Fibroblast of villous mesenchyme (primary cell): ENCODE results near the gene MMP3. TPM values are rescaled to one million over a fixed set of nuclear protein-coding genes. Genes with fewer than 3 reads are reported as not detected.

ENCODE experiments used
- DNase-seq: peaks from one replicate; pipeline ENCODE4 v3.0.0-alpha.2; 2010; ENCODE audit warnings: low read depth
- H3K4me3 ChIP-seq: 2 replicates; pipeline ENCODE4 v1.5.1; 2011; ENCODE audit warnings: low read depth, mild to moderate bottlenecking, low read length
- total RNA-seq: library from RNA; depleted of rRNA; stranded (reverse); fragments of >200 nt; gene quantifications from 2 replicates; pipeline ENCODE4 v1.2.3, GENCODE V29; 2012
- TF ChIP-seq, protein P1 (sequence below): IDR thresholded peaks from 2 replicates; pipeline ENCODE4 v1.5.1; 2012; ENCODE audit warnings: low read depth, mild to moderate bottlenecking, low read length; ENCODE audit not compliant: insufficient read depth

MMP3 gene
- total RNA-seq, 1 donor = 39.7 TPM

DNA sequence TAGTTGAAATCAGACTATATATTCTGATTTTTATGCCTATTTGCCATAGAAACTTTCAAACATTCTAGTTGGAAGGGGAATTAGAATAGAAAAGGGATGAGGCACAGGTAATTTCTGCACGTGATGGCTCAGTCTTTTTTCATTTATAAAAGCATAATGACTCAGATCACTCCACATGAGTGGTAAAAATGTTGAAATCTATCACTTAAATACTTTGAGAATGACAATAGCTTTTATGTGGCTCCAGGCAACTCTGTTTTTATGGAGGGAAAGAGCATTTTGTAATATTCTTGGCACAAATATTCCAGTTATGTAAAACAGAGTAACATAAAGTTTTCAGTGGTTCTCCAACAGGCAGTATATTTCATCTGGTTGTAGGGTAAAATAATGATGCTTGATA lies 5.9 kb upstream of the MMP3 start:
- TF ChIP-seq, protein P1, sequence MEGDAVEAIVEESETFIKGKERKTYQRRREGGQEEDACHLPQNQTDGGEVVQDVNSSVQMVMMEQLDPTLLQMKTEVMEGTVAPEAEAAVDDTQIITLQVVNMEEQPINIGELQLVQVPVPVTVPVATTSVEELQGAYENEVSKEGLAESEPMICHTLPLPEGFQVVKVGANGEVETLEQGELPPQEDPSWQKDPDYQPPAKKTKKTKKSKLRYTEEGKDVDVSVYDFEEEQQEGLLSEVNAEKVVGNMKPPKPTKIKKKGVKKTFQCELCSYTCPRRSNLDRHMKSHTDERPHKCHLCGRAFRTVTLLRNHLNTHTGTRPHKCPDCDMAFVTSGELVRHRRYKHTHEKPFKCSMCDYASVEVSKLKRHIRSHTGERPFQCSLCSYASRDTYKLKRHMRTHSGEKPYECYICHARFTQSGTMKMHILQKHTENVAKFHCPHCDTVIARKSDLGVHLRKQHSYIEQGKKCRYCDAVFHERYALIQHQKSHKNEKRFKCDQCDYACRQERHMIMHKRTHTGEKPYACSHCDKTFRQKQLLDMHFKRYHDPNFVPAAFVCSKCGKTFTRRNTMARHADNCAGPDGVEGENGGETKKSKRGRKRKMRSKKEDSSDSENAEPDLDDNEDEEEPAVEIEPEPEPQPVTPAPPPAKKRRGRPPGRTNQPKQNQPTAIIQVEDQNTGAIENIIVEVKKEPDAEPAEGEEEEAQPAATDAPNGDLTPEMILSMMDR = no peak
- H3K4me3 ChIP-seq = no peak overlapping the region
- peak; percentile 64 for DNase-seq

DNA sequence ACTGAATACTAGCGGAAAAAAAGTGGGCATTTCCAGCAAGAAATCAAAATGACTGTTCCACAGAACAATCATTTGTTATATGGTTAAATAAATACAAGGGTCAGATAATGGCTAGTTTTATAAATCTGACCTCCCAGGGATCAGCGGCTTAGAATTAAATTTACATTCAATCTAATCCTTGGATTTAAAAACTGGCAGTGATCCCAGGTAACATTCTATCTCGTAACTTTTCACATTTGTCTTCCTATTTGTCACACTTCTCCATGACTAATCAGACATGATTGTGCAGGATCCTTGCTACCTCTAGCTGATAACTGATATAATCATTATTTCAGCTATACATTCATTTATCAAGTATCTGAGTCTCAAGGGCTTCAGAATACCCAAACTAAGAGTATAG lies 2.9 kb upstream of the MMP3 start:
- no peak overlapping the region for H3K4me3 ChIP-seq
- DNase-seq = no peak
- TF ChIP-seq, protein P1 = no peak

DNA sequence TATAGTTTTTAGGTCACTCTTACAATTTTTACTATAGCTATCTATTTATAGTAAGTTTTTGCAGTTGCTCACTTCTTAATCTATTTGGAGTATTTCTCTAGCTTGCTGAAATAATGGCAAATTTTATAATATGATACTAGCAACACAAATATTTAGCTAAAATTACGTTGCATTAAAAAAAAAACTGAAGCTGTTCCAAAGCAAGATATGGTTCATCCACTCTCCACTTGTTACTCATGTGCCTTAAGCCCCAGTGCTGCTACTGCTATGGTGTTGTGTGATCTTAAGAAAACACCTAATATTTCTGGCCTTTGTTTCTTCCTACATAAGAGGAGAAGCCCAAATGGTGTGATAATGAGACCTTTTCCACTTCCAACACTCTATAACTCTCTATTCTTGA lies 479 bp downstream of the MMP3 start:
- TF ChIP-seq, protein P1 = no peak
- no peak for DNase-seq

DNA sequence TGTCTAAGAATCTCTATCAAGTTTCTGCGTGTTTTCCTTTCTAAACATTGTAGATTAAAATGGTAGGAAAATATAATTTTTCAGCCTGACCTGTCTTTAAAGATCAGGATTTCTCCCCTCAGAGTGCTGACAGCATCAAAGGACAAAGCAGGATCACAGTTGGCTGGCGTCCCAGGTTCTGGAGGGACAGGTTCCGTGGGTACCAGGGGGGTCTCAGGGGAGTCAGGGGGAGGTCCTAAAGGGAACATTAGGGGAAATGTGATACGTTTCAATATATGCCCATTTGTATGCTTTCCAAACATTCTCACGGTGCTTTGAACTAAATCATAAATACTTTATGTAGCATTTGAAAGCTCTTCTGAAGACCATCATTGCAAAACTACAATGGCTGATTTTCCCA lies 3.4 kb downstream of the MMP3 start:
- TF ChIP-seq, protein P1 = no peak
- no peak for DNase-seq
- H3K4me3 ChIP-seq = no peak overlapping the region

More for the DNA sequence above, 479 bp downstream of the MMP3 start:
- no peak overlapping the region for H3K4me3 ChIP-seq

DNA sequence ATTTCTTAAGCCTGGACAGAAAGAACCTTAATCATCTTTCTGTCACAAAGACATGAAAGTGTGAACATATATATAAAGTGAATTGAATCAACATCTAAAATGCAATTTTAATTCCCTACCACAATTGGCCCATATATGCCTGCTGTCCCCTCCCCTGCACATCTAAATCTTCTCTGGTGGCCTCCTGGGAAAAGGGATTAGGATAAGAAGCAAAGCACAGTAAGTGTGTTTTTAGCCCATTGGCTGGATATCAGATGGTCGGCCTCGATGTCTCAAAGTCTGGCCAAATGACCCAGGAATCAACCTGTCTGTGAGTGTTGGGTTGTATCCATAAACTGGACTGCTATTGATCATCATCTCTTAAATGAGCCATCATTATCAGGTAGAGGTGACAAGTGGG lies 5.8 kb downstream of the MMP3 start:
- no peak for DNase-seq
- TF ChIP-seq, protein P1 = no peak
- H3K4me3 ChIP-seq = no peak overlapping the region

DNA sequence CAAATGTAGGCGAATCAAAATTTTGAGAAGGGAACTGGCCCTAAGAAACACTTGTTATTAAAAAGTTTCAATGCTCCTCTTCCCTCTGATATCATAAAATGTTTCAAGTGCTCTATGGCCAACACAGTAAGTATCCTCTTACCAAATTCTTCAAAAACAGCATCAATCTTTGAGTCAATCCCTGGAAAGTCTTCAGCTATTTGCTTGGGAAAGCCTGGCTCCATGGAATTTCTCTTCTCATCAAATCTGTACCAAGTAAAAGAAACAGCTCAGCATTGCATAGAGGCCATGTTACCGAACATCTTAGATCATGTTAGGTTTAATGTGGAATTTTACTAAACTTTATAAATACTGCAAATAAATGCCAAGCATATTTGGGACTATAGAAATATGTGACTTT lies 6.3 kb downstream of the MMP3 start:
- H3K4me3 ChIP-seq = no peak overlapping the region
- TF ChIP-seq, protein P1 = no peak
- DNase-seq = no peak

DNA sequence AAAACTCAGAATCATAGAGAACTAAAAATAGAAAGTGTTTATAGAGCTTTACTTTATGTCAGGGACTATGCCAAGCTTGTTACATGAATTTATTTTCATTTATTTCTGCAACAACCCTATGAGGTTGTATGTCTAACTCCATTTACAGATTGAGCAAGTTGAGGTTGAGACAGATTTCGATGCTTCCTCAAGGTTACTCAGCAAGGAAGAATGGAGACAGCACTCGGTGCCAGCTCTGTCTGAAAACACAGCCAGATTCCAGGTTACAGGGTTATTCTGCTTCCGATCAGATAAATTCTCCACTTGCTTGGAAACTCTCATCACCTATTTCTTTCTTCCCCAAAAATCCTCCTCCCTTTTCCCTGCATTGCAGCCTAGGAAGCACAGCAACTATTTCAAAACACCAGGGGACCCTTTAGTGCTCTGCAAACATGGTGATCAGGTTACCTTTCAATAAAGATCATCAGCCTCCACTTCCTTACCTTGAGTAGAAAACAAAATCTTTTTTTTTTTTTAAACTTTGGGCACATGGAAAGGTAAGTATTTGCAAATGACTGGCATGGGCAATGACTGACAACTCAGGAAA lies 7.0 kb downstream of the MMP3 start:
- TF ChIP-seq, protein P1 = no peak
- DNase-seq = peak; percentile 41
- H3K4me3 ChIP-seq = no peak overlapping the region
